Heart right ventricle (tissue), 16 donors: Measurements from ENCODE around the gene PPP2R3C. TPM values are rescaled to one million over a fixed set of nuclear protein-coding genes. Genes with fewer than 3 reads are reported as not detected.

Source experiments
- ATAC-seq, 8 donors: fragments of 200-7000 bp; cut with Tn5 transposase; one replicate each; pipeline ENCODE4 v1.9.1; 2020; ENCODE audit warnings: mild to moderate bottlenecking in 8 of 8, moderate library complexity in 8 of 8, moderate number of reproducible peaks in 1 of 8
- DNase-seq, 2 donors: peaks; one replicate each; pipeline ENCODE4 v3.0.0-alpha.2; 2020
- H3K27ac ChIP-seq, 10 donors: fragments of 200-600 bp; sonication (generic) in 2 of 10; one replicate each; pipeline versions ENCODE4 v1.5.0 to v1.8.0; 2020 to 2022; ENCODE audit warnings: mild to moderate bottlenecking in 3 of 10
- H3K27me3 ChIP-seq, 7 donors: fragments of 200-600 bp; one replicate each; pipeline ENCODE4 v1.8.0; 2021 to 2022; ENCODE audit warnings: mild to moderate bottlenecking in 2 of 7
- H3K36me3 ChIP-seq, 9 donors: fragments of 200-600 bp; sonication (generic) in 1 of 9; one replicate each; pipeline versions ENCODE4 v1.5.0 to v1.8.0; 2020 to 2022; ENCODE audit warnings: mild to moderate bottlenecking in 2 of 9
- H3K4me1 ChIP-seq, 9 donors: fragments of 200-600 bp; sonication (generic) in 1 of 9; one replicate each; pipeline versions ENCODE4 v1.5.0 to v1.8.0; 2020 to 2022; ENCODE audit warnings: mild to moderate bottlenecking in 4 of 9
- H3K4me3 ChIP-seq, 10 donors: fragments of 200-600 bp; sonication (generic) in 2 of 10; one replicate each; pipeline versions ENCODE4 v1.5.0 to v1.8.0; 2020 to 2022; ENCODE audit warnings: mild to moderate bottlenecking in 7 of 10, moderate library complexity in 2 of 10
- H3K9me3 ChIP-seq, 11 donors: fragments of 200-600 bp in 10 of 11; sonication (generic) in 2 of 11; one replicate each; pipeline versions ENCODE4 v1.5.0 to v1.8.0; 2013 to 2022; ENCODE audit warnings: mild to moderate bottlenecking in 2 of 11, control low read depth in 1 of 11, moderate library complexity in 1 of 11
- CTCF ChIP-seq, 9 donors: fragments of 200-600 bp; sonication (generic) in 2 of 9; IDR thresholded peaks; one replicate each; pipeline versions ENCODE4 v1.5.0 to v1.8.0; 2021 to 2022; ENCODE audit warnings: antibody characterized with exemption in 9 of 9, mild to moderate bottlenecking in 5 of 9, moderate library complexity in 1 of 9
- WGBS, 2 donors: extraction: QIAGEN DNeasy Blood & Tissue Kit; methylation state at CpG; one replicate each; pipeline ENCODE4 v1.1.7; 2013; ENCODE audit warnings: inconsistent platforms in 1 of 2; 5-methylcytosine and 5-hydroxymethylcytosine counted together
- intact Hi-C, 10 donors: fragments of 100-400 bp; cut with DNase I; formaldehyde crosslinking; loops; one replicate each; pipeline versions ENCODE4 v1.11.1 to v1.14.2; 2022
- polyA plus RNA-seq, 2 donors: library from polyadenylated mRNA; stranded (reverse); fragments of 200-250 nt; gene quantifications; one replicate each; pipeline ENCODE4 v1.2.3, GENCODE V29; 2013
- total RNA-seq, 10 donors: library from RNA; stranded (reverse); fragmentation: NEBNext Ultra II Directional in 3 of 10; extraction: Animal tissue kit (Norgen Biotek cat#: 25700) in 3 of 10; gene quantifications; one replicate each; pipeline versions ENCODE4 v1.2.1 to v1.2.4, GENCODE V29; 2021 to 2023
- donor health status: Arrhythmogenic right ventricular cardiomyopathy.
- donor health status: ischemic (EF 13 %, LVEDD 7.1; RV severe dilation, severe dysfunction).
- donor health status: healthy with polysubstance abuse.
- donor health status: DM: no; HTN: yes; CAD: no.
- donor health status: DM: no; HTN: no; CAD: no.
- donor health status: ischemic (EF 25% LVEDD 6.9; RV normal size, moderate dysfunction).
- donor health status: ischemic (EF 25% LVEDD 5.7; RV mildly dilated, moderate dysfunction).
- donor health status: healthy.
- donor health status: DM: yes; HTN: yes; CAD: no.
- donor health status: Ischemic cardiomyopathy.
- donor health status: ischemic (EF 35%, LVEDD 5.7; RV mildly dilated, moderate dysfunction).
- donor health status: nonischemic (EF 11% LVEDD 7.7; RV severe dilation, severe dysfunction).
- donor health status: DM: yes; HTN: yes; CAD: no.
- donor health status: PGD.
- donor health status: ischemic (EF 29% LVEDD 5.4; RV normal size, mild dysfunction).
- donor health status: nonischemic (EF 23%, LVEDD 6.1; RV moderate dilation, normal function).

The PPP2R3C gene
- total and polyA plus RNA-seq, 12 donors: 25.5 to 36.3 (median 27.9) TPM

GRCh38 chr14:35079742-35080141, 42.0 kb downstream of the PPP2R3C start:
- WGBS, 2 donors: 88 to 92% methylated on average over 1 of the region's 1 CpG
- Histone ChIP-seq H3K4me3 (no peak overlapping the region), H3K4me1 (no peaks in the 10 kb centered on the region), H3K27me3 (no peaks in the 10 kb centered on the region), H3K27ac (no peak overlapping the region), H3K36me3 (peaks cover 0 to 96% (median 44%) of the 10 kb centered on the region in 9 donors), H3K9me3 (no peaks in the 10 kb centered on the region)
- ATAC-seq (no peak), DNase-seq (no peak)
- intact Hi-C loops: no loop called here
- no peak for TF ChIP-seq CTCF (IDR thresholded peaks at IDR 0.05)

GRCh38 chr14:35078082-35078481, 43.7 kb downstream of the PPP2R3C start:
- H3K36me3 ChIP-seq: peaks cover 0 to 96% (median 44%) of the 10 kb centered on the region in 9 donors
- intact Hi-C loops: no loop called here
- TF ChIP-seq CTCF (IDR thresholded peaks at IDR 0.05): no peak
- 95 to 98% methylated on average over 2 of the region's 2 CpGs for WGBS, 2 donors
- peaks cover 0 to 3% (median 0%) of the 10 kb centered on the region in 9 donors for H3K4me1 ChIP-seq
- no peaks in the 10 kb centered on the region for H3K27me3 ChIP-seq
- DNase-seq (no peak), ATAC-seq (no peak)
- H3K27ac ChIP-seq: no peak overlapping the region
- H3K4me3 ChIP-seq: no peak overlapping the region
- H3K9me3 ChIP-seq: no peaks in the 10 kb centered on the region

GRCh38 chr14:35073486-35073885, 48.3 kb downstream of the PPP2R3C start:
- ATAC-seq: no peak
- Histone ChIP-seq H3K36me3 (peaks cover 0 to 96% (median 23%) of the 10 kb centered on the region in 9 donors), H3K4me3 (no peak overlapping the region), H3K27ac (no peak overlapping the region), H3K4me1 (peaks cover 0 to 3% (median 0%) of the 10 kb centered on the region in 9 donors), H3K9me3 (no peaks in the 10 kb centered on the region), H3K27me3 (no peaks in the 10 kb centered on the region)
- no peak for TF ChIP-seq CTCF (IDR thresholded peaks at IDR 0.05)
- WGBS, 2 donors: 64 to 65% methylated on average over 1 of the region's 1 CpG
- intact Hi-C loops: no loop called here
- no peak for DNase-seq

- H3K27me3 ChIP-seq: no peaks in the 10 kb centered on the region
- ATAC-seq (no peak), DNase-seq (no peak)
- peaks cover 0 to 3% (median 0%) of the 10 kb centered on the region in 9 donors for H3K4me1 ChIP-seq
- no peak for TF ChIP-seq CTCF (IDR thresholded peaks at IDR 0.05)
- H3K9me3 ChIP-seq: no peaks in the 10 kb centered on the region
- peaks cover 0 to 96% (median 20%) of the 10 kb centered on the region in 9 donors for H3K36me3 ChIP-seq
- intact Hi-C loops: no loop called here
- H3K27ac ChIP-seq: no peak overlapping the region
- H3K4me3 ChIP-seq: no peak overlapping the region
- 93 to 97% methylated on average over 3 of the region's 3 CpGs for WGBS, 2 donors
These were observed 49.6 kb downstream of the PPP2R3C start for GRCh38 chr14:35072226-35072625.
